GM23338 (cell line): ENCODE data around the gene SULT2A1. TPM values are rescaled to one million over a fixed set of nuclear protein-coding genes. Genes with fewer than 3 reads are reported as not detected.
"Not testable (repeated sequence)": the region's sequence is repeated elsewhere in the genome, so short reads cannot be mapped to it uniquely, and the experiment has no call there.

Experiments
- ATAC-seq: fragments of 200-7000 bp; cut with Tn5 transposase; 3 replicates; pipeline ENCODE4 v1.9.1; 2020
- DNase-seq: peaks from one replicate; pipeline ENCODE4 v3.0.0-alpha.2; 2015; ENCODE audit warnings: low spot score
- H2AFZ ChIP-seq: fragments of 200-600 bp; sonication (generic); 2 replicates; pipeline ENCODE4 v1.8.0; 2016; ENCODE audit warnings: antibody characterized with exemption, mild to moderate bottlenecking, moderate library complexity
- H3F3A ChIP-seq: fragments of 200-600 bp; sonication (generic); replicated peaks from 2 replicates; pipeline ENCODE4 v1.8.0; 2017; ENCODE audit warnings: antibody characterized with exemption, mixed run types, low read depth
- H3K27ac ChIP-seq: fragments of 200-600 bp; sonication (generic); 2 replicates; pipeline ENCODE4 v1.6.1; 2016; ENCODE audit warnings: low read depth
- H3K27me3 ChIP-seq: fragments of 200-600 bp; sonication (generic); 2 replicates; pipeline ENCODE4 v1.8.0; 2016; ENCODE audit warnings: mild to moderate bottlenecking, mixed run types, moderate library complexity; ENCODE audit not compliant: insufficient read depth
- H3K36me3 ChIP-seq: fragments of 200-600 bp; sonication (generic); 2 replicates; pipeline ENCODE4 v1.8.0; 2016; ENCODE audit warnings: mild to moderate bottlenecking; ENCODE audit not compliant: insufficient read depth
- H3K4me1 ChIP-seq: fragments of 200-600 bp; sonication (generic); 2 replicates; pipeline ENCODE4 v1.8.0; 2016; ENCODE audit warnings: mild to moderate bottlenecking, moderate library complexity; ENCODE audit not compliant: insufficient read depth
- H3K4me2 ChIP-seq: fragments of 200-600 bp; sonication (generic); 2 replicates; pipeline ENCODE4 v1.7.1; 2017; ENCODE audit warnings: mixed run types
- H3K4me3 ChIP-seq: fragments of 200-600 bp; sonication (generic); 2 replicates; pipeline ENCODE4 v1.6.1; 2016; ENCODE audit warnings: mixed run types
- H3K79me2 ChIP-seq: fragments of 200-600 bp; sonication (generic); replicated peaks from 2 replicates; pipeline ENCODE4 v1.8.0; 2017; ENCODE audit warnings: mild to moderate bottlenecking; ENCODE audit not compliant: insufficient read depth
- H3K9me2 ChIP-seq: fragments of 200-600 bp; sonication (generic); 2 replicates; pipeline ENCODE4 v1.8.0; 2017; ENCODE audit not compliant: insufficient read depth
- H4K20me1 ChIP-seq: fragments of 200-600 bp; sonication (generic); replicated peaks from 2 replicates; pipeline ENCODE4 v1.8.0; 2017; ENCODE audit warnings: mild to moderate bottlenecking; ENCODE audit not compliant: insufficient read depth
- H3K27ac Mint-ChIP-seq: 2 replicates; pipeline ENCODE4 v1.8.0; 2020; ENCODE audit warnings: inconsistent platforms, mild to moderate bottlenecking, moderate library complexity, mixed read lengths
- H3K27me3 Mint-ChIP-seq: 3 replicates; pipeline ENCODE4 v1.8.0; 2022; ENCODE audit warnings: low read depth, mild to moderate bottlenecking, moderate library complexity, mixed read lengths, inconsistent platforms; ENCODE audit not compliant: insufficient read depth, poor library complexity
- H3K36me3 Mint-ChIP-seq: 3 replicates; pipeline ENCODE4 v1.8.0; 2021; ENCODE audit warnings: low read depth, mild to moderate bottlenecking, inconsistent platforms, moderate library complexity, mixed read lengths
- H3K4me1 Mint-ChIP-seq: 3 replicates; pipeline ENCODE4 v1.8.0; 2020; ENCODE audit warnings: mild to moderate bottlenecking, inconsistent platforms, mixed read lengths
- H3K4me3 Mint-ChIP-seq: 3 replicates; pipeline ENCODE4 v1.8.0; 2021; ENCODE audit warnings: moderate library complexity, mild to moderate bottlenecking, inconsistent platforms, mixed read lengths
- H3K9me3 Mint-ChIP-seq: 3 replicates; pipeline ENCODE4 v1.8.0; 2020; ENCODE audit warnings: moderate library complexity, mild to moderate bottlenecking, inconsistent platforms, mixed read lengths
- CTCF ChIP-seq, 2 experiments: fragments of 200-600 bp in 1 of 2; sonication (generic) in 1 of 2; conservative IDR thresholded peaks; 2 replicates each; pipeline versions ENCODE4 v1.5.1 to v1.6.1; 2016 to 2017; ENCODE audit warnings: antibody characterized with exemption in 2 of 2, low read depth in 2 of 2, mild to moderate bottlenecking in 2 of 2, moderate library complexity in 1 of 2
- EZH2phosphoT487 ChIP-seq: fragments of 200-600 bp; sonication (generic); IDR thresholded peaks from one replicate; pipeline ENCODE4 v1.8.1; 2018; ENCODE audit warnings: antibody characterized with exemption; ENCODE audit not compliant: unreplicated experiment
- JUNB ChIP-seq: IDR thresholded peaks from one replicate; pipeline ENCODE4 v1.6.1; 2016; ENCODE audit warnings: antibody characterized with exemption; ENCODE audit not compliant: unreplicated experiment
- NANOG ChIP-seq: IDR thresholded peaks from 2 replicates; pipeline ENCODE4 v1.6.1; 2016; ENCODE audit warnings: antibody characterized with exemption, borderline replicate concordance
- POLR2AphosphoS5 ChIP-seq: IDR thresholded peaks from 2 replicates; pipeline ENCODE4 v1.6.1; 2016; ENCODE audit warnings: antibody characterized with exemption, low read depth
- STAT1 ChIP-seq: IDR thresholded peaks from one replicate; pipeline ENCODE4 v1.6.1; 2016; ENCODE audit warnings: antibody characterized with exemption; ENCODE audit not compliant: unreplicated experiment
- ZNF114 ChIP-seq: fragments of 250-450 bp; sonication (Bioruptor Pico); IDR thresholded peaks from 2 replicates; pipeline ENCODE4 v1.5.0; 2020; ENCODE audit warnings: mild to moderate bottlenecking, moderate library complexity
- polyA plus RNA-seq: library from polyadenylated mRNA; unstranded; fragments of >200 nt; fragmentation: Nextera tagmentation; extraction: Ambion mirVana; gene quantifications from 2 replicates; pipeline ENCODE4 v1.2.1, GENCODE V29; 2016
- total RNA-seq: library from RNA; depleted of rRNA; stranded (reverse); fragments of >200 nt; shearing (Covaris generic); gene quantifications from 2 replicates; pipeline ENCODE4 v1.2.3, GENCODE V29; 2014
- TF ChIP-seq, protein P1 (sequence below): IDR thresholded peaks from one replicate; pipeline ENCODE4 v1.6.1; 2018; ENCODE audit warnings: antibody characterized with exemption; ENCODE audit not compliant: unreplicated experiment
- TF ChIP-seq, protein P2 (sequence below): IDR thresholded peaks from 2 replicates; pipeline ENCODE4 v1.6.1; 2016; ENCODE audit warnings: antibody characterized with exemption

The SULT2A1 gene
- total and polyA plus RNA-seq, 2 experiments from 2014 or later: not detected

- H3K4me3 ChIP-seq, H3K79me2 ChIP-seq, H3K27ac ChIP-seq, H3K4me1 ChIP-seq, H3K9me3 Mint-ChIP-seq, H2AFZ ChIP-seq, ATAC-seq, H3K4me3 Mint-ChIP-seq, H3K27me3 ChIP-seq, H4K20me1 ChIP-seq, H3K36me3 ChIP-seq, H3K27me3 Mint-ChIP-seq, H3K4me1 Mint-ChIP-seq, H3F3A ChIP-seq, H3K4me2 ChIP-seq, H3K27ac Mint-ChIP-seq, H3K36me3 Mint-ChIP-seq, H3K9me2 ChIP-seq, DNase-seq: not testable (repeated sequence)
- TF ChIP-seq CTCF (conservative IDR thresholded peaks at IDR 0.05; ENCODE audit: low read depth in 2 of 2): peak; percentile 38 to 46
These were observed 23.2 kb upstream of the SULT2A1 start for GRCh38 chr19:47909350-47909749.

DNA sequence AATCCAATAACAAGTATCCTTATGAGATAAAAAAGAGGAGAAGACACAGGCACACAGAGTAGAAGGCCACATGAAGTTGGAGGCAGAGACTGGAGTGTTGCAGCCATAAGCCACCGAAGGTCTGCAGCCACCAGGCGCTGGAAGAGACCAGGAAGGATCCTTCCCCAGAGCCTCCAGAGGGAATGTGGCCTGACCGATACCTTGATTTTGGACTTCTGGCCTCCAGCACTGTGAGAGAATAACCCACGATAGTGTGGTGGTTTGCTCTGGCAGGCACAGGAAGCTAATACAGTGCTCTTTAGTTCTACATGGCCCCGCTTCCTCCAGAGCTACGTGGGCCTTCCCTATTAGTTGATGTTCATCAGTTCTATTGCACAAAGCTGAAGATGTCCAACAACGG is 15.3 kb upstream of the SULT2A1 start:
- Histone ChIP-seq H3K4me3 (no peak overlapping the region), H4K20me1 (no peaks in the 10 kb centered on the region), H3F3A (no peaks in the 10 kb centered on the region), H3K27me3 (no peaks in the 10 kb centered on the region), H3K4me1 (no peaks in the 10 kb centered on the region), H3K9me2 (no peaks in the 10 kb centered on the region), H3K79me2 (no peaks in the 10 kb centered on the region), H2AFZ (no peak overlapping the region), H3K27ac (no peak overlapping the region), H3K36me3 (no peaks in the 10 kb centered on the region), H3K4me2 (no peak overlapping the region)
- Mint-ChIP-seq H3K9me3 (no peaks in the 10 kb centered on the region), H3K4me1 (peaks cover 3% of the 10 kb centered on the region), H3K27ac (no peak overlapping the region), H3K4me3 (no peak overlapping the region), H3K27me3 (peaks cover 3% of the 10 kb centered on the region), H3K36me3 (no peaks in the 10 kb centered on the region)
- ATAC-seq: no peak
- no peak for DNase-seq
- TF ChIP-seq POLR2AphosphoS5 (no peak), CTCF (conservative IDR thresholded peaks at IDR 0.05; ENCODE audit: low read depth in 2 of 2) (no peak), ZNF114 (CRISPR knock-in tag) (no peak), STAT1 (no peak), JUNB (no peak), NANOG (no peak), EZH2phosphoT487 (no peak)
- TF ChIP-seq, protein P1, sequence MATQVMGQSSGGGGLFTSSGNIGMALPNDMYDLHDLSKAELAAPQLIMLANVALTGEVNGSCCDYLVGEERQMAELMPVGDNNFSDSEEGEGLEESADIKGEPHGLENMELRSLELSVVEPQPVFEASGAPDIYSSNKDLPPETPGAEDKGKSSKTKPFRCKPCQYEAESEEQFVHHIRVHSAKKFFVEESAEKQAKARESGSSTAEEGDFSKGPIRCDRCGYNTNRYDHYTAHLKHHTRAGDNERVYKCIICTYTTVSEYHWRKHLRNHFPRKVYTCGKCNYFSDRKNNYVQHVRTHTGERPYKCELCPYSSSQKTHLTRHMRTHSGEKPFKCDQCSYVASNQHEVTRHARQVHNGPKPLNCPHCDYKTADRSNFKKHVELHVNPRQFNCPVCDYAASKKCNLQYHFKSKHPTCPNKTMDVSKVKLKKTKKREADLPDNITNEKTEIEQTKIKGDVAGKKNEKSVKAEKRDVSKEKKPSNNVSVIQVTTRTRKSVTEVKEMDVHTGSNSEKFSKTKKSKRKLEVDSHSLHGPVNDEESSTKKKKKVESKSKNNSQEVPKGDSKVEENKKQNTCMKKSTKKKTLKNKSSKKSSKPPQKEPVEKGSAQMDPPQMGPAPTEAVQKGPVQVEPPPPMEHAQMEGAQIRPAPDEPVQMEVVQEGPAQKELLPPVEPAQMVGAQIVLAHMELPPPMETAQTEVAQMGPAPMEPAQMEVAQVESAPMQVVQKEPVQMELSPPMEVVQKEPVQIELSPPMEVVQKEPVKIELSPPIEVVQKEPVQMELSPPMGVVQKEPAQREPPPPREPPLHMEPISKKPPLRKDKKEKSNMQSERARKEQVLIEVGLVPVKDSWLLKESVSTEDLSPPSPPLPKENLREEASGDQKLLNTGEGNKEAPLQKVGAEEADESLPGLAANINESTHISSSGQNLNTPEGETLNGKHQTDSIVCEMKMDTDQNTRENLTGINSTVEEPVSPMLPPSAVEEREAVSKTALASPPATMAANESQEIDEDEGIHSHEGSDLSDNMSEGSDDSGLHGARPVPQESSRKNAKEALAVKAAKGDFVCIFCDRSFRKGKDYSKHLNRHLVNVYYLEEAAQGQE: no peak
- TF ChIP-seq, protein P2, sequence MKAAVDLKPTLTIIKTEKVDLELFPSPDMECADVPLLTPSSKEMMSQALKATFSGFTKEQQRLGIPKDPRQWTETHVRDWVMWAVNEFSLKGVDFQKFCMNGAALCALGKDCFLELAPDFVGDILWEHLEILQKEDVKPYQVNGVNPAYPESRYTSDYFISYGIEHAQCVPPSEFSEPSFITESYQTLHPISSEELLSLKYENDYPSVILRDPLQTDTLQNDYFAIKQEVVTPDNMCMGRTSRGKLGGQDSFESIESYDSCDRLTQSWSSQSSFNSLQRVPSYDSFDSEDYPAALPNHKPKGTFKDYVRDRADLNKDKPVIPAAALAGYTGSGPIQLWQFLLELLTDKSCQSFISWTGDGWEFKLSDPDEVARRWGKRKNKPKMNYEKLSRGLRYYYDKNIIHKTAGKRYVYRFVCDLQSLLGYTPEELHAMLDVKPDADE: no peak
